Measurements from ENCODE around the gene PLAAT5.

PLAAT5 gene

GRCh38 chr11:63504933-63505586, 14.1 kb upstream of the PLAAT5 start:
- TF ChIP-seq CTCF (conservative IDR thresholded peaks at IDR 0.05; ENCODE audit: low read depth, low read length): no peak
- no peak for DNase-seq (ENCODE audit: low read depth)
- H3K4me3 ChIP-seq (ENCODE audit: low read length): no peak overlapping the region

GRCh38 chr11:63504054-63504453, 13.1 kb upstream of the PLAAT5 start:
- DNase-seq (ENCODE audit: low read depth): no peak
- no peak for TF ChIP-seq CTCF (conservative IDR thresholded peaks at IDR 0.05; ENCODE audit: low read depth, low read length)
- H3K4me3 ChIP-seq (ENCODE audit: low read length): no peak overlapping the region

GRCh38 chr11:63503492-63503891, 12.5 kb upstream of the PLAAT5 start:
- DNase-seq (ENCODE audit: low read depth): no peak
- no peak overlapping the region for H3K4me3 ChIP-seq (ENCODE audit: low read length)
- no peak for TF ChIP-seq CTCF (conservative IDR thresholded peaks at IDR 0.05; ENCODE audit: low read depth, low read length)

GRCh38 chr11:63502252-63502820, 11.4 kb upstream of the PLAAT5 start:
- DNase-seq (ENCODE audit: low read depth): no peak
- H3K4me3 ChIP-seq (ENCODE audit: low read length): no peak overlapping the region
- TF ChIP-seq CTCF (conservative IDR thresholded peaks at IDR 0.05; ENCODE audit: low read depth, low read length): no peak

- TF ChIP-seq CTCF (conservative IDR thresholded peaks at IDR 0.05; ENCODE audit: low read depth, low read length): no peak
- no peak overlapping the region for H3K4me3 ChIP-seq (ENCODE audit: low read length)
- no peak for DNase-seq (ENCODE audit: low read depth)
Observed at GRCh38 chr11:63501236-63501635, 10.3 kb upstream of the PLAAT5 start.

GRCh38 chr11:63499874-63500273, 8.9 kb upstream of the PLAAT5 start:
- no peak for TF ChIP-seq CTCF (conservative IDR thresholded peaks at IDR 0.05; ENCODE audit: low read depth, low read length)
- no peak overlapping the region for H3K4me3 ChIP-seq (ENCODE audit: low read length)
- no peak for DNase-seq (ENCODE audit: low read depth)

- no peak for DNase-seq (ENCODE audit: low read depth)
- no peak overlapping the region for H3K4me3 ChIP-seq (ENCODE audit: low read length)
- no peak for TF ChIP-seq CTCF (conservative IDR thresholded peaks at IDR 0.05; ENCODE audit: low read depth, low read length)
Observed at GRCh38 chr11:63494975-63495374, 4.0 kb upstream of the PLAAT5 start.

Data from retinal pigment epithelial cell (primary cell).